NCI-H1092 (cell line): ENCODE results near the gene PDLIM1.
"Not testable (repeated sequence)": the region's sequence is repeated elsewhere in the genome, so short reads cannot be mapped to it uniquely, and the experiment has no call there.

Experiments
- DNase-seq: peaks from one replicate; lab custom pipeline; 2025; lab: John Stamatoyannopoulos, UW

The PDLIM1 gene

DNA sequence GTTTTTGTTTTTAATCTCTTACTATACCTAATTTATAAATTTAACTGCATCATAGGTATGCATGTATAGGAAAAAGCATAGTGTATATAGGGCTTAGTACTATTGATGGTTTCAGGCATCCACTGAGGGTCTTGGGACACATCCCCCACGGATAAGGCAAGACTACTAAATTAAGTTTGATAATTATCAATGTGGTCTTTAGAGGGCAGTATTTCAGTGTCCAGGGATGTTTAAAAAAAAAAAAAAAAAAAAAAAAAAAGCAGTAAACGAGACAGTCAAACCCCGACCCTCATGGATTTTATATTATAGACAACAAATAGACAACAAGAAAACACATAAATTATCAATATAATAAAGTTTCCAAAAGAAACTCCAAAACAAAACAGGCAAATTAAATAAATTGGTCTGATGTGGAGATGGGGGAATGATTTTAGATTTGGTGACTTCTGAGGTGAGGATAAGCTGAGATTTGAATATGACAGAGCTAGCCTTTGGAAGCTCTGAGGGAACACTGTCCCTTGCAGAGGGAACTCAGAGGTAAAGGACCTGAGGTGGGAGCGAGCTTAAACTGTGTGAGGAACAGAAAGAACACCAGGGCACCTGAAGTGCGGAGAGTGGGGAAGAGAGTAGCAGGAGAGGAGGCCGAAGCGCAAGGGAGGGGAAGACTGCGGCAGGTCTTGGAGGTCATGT lies 82.0 kb downstream of the PDLIM1 start:
- no peak for DNase-seq

DNA sequence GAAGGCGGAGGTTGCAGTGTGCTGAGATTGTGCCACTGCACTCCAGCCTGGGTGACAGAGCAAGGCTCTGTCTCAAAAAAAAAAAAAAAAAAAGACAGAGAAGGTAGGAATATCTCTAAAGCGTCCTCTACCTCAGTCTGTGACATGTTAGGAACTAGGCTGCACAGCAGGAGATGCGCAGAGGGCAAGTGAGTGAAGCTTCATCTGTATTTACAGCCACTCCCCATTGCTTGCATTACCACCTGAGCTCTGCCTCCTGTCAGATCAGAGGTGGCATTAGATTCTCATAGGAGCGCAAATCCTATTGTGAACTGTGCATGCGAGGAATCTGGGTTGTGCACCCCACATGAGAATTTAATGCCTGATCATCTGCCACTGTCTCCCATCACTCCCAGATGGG lies 87.9 kb downstream of the PDLIM1 start:
- DNase-seq: not testable (repeated sequence)

DNA sequence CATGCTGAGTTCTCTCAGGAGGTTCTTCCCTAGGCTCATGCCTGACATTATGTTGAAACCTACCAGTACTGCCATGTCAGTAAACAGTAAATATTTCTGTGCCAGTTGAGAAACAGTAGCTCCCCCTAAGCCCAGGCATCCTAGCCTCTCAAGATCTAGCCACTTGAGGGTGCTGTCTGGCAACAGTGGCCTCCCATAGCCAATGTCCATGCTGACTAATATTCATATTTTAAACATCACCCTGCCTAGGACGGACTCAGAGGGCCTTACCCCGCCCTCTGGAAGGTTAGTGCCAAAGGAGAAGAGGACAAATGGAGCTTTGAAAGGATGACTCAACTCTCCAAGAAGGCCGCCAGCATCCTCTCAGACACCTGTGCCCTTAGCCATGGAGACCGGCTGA lies 89.1 kb downstream of the PDLIM1 start:
- DNase-seq: no peak

DNA sequence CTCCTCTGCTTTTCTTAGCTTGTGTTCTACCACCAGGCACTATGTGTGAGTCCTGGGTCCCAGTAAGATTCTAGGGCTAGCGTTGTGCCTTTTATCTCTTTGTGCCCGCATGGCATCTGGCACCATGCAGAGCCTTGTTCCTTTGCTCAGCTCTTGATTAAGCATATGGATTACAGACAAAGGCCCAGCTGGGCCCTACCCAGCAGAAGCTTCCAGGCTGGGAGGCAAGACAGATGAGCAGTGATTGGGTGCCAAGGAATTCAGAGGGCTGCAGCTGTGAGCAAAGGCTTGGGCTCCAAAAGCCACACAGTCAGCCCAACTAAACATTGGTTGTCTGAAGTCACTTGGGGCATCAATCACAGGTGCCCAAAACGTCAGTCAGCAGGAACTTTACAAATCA lies 94.8 kb downstream of the PDLIM1 start:
- no peak for DNase-seq

DNA sequence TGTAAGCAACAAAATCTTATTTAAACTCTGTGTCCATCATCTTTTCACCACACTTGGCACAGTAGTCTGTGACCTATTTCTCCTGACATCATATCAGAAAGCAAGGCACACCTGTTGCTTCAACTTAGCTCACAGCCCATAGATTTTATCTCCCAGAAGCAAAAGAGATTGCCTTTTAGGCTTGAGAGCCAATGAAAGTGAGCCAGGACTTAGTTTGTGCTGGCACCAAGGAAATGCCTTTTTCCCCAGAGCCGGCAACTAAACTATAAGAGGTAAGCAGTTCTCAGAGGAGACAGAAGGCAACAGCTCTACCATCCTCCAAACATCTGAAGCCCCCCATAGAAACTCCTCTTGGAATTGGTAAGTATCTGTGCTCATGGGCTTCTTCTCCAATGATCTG lies 96.9 kb downstream of the PDLIM1 start, which contains the start of gene ACSM6:
TSS of gene ACSM6 (plus strand) at position 295 of the 400 bp plus-strand sequence. CDS start 248 bp downstream, outside the sequence.
- no peak for DNase-seq

DNA sequence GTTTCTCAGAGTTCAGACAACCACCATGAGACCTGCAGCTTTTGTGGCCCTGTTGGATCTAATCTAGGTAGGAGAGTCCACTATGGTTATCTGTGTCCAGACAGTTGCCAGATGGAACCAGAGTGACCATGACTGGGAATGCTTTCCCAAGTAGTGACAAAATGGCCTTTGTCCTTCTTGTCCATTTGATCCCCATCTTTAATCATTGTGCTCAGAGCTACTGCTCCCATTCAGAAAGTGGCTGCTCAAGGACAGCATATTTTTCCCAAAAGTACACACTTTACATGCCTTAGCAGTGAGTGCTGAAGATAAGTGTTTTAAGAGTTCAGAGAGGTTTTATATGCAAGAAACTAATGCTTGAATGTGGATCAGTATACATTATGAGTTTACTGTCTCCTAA lies 102.2 kb downstream of the PDLIM1 start:
- DNase-seq: no peak

DNA sequence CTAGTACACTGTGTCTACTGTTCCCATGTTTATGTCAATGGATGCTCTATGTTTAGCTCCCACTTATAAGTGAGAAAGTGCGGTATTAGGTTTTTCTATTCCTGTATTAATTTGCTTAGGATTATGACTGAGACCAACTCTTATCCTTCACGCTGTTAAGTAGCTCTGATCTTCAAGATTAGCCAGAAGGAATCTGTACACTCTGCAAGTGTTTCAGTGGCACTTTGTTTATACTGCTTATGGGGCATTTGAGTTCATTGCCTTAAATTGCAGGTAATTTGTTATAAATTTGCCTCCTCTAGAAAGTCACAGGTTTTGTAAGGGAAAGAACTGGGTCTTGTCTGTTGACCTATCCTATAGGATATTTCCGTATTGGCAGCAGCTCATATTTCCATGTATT lies 103.2 kb downstream of the PDLIM1 start:
- DNase-seq: no peak
